GM19193 (cell line): ENCODE data around the gene ENDOD1.

Experiments
- POLR2A ChIP-seq: IDR thresholded peaks from 4 replicates; pipeline ENCODE4 v1.6.1; 2011; ENCODE audit not compliant: insufficient read depth, insufficient read length; ENCODE audit errors: extremely low read depth

The ENDOD1 gene

DNA sequence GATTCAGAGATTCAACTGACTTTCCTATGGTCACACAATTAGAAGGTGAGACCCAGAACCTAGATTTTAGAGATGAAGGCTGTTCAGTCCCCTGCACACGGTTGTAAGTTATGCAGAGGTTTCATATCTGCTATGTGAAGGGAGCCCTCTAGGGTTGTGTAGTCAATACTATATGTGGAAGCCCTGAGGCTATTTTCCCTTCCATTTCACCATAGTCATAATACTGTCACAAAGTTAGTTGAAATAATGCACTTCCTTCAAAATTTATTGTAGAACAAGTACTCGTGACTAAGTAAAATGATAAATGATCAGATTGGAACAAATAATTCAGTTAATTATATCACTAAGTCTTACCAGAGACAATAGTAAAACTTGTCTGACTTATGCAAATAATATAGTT lies 48.8 kb downstream of the ENDOD1 start:
- TF ChIP-seq POLR2A: no peak

DNA sequence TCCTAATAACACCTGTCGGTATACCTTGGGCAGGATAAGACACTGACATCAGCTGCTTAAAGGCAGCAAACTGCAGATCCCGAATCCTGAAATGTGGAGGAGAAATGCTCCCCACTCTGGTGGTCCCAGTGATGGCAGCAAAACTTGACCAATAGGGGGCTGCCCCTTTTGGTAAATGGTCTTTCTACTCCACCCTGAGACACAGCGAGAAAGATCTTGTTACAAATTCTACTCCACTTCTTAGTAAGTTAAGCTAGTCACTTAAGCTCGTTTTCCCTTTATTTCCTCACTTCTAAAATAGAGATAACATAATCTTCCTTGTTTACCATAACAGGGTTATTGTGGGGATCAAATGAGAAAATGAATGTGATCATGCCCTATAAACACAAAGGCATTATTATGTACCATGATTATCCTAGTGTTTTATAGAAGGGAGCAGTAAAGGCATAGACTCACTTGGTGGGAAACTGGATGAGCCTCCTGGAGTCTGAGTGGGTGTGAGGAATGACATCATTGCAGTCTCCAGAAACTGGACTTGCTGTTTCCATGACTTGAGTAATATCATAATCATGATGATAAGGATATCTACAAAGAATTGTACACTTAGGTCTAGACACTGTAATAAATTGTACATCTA lies 50.9 kb downstream of the ENDOD1 start:
- TF ChIP-seq POLR2A: no peak

DNA sequence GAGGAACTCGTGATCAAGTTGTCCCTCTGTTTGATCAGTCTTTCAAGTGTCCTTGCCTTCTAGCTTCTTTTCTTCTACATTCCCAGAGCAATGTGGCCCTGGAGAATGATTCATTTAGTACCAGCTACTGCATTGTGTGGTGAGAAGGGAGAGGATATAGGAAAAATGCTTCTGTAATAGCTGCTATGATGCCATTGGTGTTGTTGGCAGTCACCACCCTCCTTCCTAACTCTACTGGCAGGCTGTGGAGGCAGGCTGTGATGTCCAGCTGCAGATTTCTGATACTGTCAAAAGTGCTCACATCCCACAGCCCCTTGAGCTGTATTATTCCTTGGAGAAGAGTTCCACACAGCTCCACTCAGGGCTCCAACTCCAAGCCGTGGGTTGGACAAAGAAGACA lies 52.8 kb downstream of the ENDOD1 start:
- TF ChIP-seq POLR2A: no peak

DNA sequence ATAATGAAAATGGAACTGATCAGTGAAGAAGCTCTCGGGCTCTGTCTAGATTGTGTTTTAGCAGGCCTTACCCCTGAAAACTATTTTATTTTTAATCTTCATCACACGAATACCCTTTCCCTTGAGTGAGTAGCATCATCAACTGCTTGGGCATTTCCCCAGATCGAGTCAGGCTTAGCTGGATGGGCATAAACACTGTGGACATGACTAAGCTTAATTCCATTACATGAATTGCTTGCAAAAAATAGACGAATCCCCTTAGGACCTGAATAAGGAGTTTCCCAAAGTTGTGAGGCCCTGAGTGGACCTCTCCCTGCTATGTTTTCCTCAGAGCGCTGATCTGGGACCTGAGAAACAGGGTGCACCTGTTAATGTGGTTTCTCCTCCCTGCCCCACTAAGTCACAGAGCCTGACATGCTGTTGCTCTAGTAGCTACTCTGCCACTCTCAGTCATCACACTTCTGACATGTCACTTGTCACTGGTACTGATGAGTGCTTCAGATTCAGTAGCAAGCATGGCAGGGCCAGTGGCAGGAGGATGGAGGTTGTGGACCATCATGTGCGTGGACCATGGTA lies 53.5 kb downstream of the ENDOD1 start:
- no peak for TF ChIP-seq POLR2A

DNA sequence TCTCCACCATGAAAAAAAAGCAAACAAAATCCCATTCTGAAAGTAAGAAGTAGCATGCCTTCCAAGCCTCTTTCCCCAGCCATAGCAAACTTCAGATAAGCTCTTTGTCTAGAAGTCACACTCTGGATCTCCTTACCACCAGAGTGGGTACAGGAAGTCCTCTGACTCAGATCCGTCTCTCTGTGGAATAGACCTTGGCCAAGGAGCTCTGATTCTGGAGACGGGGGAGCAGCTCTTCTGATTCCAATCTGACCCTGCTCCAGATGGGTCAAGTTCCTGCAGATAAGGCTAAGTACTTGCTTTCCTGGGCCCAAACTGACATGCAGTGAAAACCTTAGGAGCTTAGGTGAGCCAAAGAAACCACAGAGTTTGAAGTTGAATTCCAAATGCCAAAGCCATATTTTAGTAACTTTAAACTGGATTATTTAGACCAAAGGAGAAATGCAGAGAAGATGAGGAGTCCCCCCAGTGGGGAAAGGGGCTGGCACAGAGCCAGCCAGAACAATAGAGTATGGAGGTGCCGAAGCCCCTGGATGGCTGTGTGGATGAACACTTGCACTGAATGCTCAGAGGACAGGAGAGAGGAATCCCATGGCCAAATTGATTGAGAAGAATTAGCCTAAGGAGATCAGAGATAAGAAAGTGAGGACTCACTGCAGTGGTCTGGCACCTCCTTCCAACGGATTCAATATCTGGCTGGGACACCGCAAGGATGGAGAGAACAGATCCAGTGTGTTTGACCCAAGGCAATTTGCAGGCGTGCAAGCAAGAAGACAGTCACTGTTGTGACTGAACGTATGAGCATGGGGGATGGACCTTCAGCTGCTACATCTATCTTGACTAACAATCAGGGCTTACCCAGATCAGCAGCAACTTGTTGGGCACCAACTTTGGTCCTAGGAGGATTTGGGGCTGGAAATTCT lies 54.9 kb downstream of the ENDOD1 start:
- no peak for TF ChIP-seq POLR2A

DNA sequence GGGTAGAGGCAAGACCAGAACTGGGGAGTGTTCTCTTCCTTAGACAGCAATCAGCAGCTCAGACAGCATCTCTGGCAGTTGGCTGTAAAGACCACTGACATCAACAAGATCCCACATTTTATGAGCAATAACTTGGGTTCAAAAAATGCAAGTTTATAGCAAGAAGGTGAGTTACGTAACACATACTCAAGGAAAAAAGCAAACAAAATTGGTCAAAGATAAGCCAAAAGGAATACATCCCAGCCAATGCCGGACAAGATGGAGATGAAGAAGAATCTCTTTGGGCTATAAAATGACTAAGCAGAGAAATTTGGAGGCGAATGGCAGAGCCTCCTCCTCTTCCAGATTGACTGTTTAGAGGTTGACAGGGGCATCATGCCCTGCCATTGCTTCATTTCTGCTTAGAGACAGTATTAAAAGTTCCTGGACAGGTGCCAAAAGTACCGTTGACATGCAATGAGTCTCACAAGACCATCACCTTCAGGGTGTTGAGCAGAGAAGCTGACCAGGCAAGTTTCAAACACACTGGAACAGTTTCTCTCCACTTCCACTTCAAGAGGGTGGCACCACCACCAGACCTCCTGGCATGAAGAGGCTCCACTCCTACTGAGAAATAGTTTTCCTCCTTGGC lies 55.9 kb downstream of the ENDOD1 start:
- no peak for TF ChIP-seq POLR2A

DNA sequence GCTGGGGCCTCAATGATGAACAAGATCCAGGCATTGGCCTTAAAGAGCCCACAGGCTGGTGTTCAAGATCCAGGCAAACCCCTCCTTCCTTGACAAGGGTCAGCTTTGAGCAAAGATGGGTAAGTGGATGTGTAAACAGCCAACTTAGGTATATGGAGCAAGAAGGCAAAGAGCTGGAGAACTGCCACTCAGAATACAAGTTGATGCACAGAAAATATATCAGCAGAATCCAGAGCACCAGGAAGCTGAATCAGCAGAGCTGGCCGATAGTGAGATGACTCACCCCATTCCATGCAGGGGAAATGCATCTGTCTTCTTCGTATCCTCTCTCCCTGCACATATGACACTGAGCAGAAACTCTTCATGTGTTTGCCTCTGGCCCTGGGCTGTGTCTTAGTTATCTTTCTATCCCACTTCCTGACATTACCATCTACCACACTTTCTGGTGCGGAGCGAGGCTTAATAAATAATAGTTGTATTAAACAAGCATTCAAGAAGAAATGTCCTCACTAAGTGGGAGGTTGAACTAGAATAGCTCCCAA lies 57.8 kb downstream of the ENDOD1 start:
- TF ChIP-seq POLR2A: no peak

DNA sequence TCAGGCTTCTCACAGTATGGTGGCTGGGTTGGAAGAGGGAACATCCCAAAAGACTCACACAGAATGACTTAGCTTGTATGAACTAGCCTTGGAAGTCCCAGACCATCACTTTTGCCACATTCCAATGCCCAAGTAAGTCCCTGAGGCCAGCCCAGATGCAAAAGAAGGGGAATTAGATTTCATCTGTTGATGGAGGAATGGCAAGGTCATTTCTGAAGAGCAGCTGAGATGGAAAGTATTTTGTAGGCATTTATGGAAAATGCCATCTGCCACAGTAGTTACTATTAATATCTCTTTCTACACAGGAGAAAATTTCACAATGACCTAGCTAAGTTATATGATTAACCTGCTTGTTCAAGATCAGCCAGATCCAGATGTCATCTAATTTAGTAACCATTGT lies 58.8 kb downstream of the ENDOD1 start:
- no peak for TF ChIP-seq POLR2A

DNA sequence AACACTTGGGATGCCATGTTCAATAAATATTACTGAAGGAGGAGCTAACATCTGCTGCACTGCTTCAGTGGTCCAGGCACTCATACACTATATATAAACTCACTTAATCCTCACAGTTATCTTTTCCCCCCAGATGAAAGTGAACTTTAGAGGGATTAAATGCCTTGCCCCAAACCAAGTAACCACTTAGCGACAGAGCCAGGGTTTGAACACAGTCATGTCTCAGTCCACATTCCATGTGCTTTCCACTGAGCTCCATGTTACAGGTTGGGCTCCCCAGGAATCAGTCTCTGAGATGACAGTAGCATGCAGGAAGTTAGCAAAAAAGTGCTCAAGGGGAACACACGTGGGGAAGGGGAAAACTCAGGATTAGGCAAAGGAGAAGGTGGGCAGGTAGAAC lies 59.3 kb downstream of the ENDOD1 start:
- no peak for TF ChIP-seq POLR2A

DNA sequence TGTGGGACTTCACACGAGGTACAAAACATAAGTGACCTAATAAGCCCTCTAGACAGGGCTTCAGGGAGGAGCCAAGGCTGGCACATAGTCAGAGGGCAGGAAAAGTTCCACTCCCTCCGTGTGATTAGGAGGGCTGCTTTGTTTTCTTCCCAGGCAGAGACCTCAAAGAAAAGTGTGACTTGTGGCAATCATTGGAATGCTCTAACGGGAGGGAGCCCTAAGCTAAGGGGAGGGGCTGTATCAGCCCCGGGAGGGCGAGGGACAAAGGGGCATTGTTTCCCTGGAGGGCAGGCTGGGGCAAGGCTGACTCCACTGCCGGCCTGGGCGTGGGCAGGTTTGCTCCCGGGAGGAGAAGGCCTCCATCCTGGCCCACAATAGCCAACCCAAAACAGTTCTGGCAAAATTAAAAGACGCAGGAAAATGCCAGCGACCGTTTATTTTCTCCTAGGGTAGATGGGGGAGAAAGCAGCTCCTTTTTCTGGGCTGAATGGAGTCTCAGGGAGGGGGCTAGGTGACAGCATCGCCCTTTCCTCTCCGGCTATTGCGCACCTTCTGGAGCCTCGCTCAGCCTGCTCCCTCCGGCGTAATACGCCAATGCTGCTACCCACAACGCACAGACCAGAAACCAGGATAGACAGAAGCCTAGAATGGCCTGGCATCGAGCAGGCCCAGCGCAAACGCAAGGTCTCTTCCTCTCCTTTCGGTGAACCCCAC lies 60.2 kb downstream of the ENDOD1 start:
- TF ChIP-seq POLR2A: no peak

DNA sequence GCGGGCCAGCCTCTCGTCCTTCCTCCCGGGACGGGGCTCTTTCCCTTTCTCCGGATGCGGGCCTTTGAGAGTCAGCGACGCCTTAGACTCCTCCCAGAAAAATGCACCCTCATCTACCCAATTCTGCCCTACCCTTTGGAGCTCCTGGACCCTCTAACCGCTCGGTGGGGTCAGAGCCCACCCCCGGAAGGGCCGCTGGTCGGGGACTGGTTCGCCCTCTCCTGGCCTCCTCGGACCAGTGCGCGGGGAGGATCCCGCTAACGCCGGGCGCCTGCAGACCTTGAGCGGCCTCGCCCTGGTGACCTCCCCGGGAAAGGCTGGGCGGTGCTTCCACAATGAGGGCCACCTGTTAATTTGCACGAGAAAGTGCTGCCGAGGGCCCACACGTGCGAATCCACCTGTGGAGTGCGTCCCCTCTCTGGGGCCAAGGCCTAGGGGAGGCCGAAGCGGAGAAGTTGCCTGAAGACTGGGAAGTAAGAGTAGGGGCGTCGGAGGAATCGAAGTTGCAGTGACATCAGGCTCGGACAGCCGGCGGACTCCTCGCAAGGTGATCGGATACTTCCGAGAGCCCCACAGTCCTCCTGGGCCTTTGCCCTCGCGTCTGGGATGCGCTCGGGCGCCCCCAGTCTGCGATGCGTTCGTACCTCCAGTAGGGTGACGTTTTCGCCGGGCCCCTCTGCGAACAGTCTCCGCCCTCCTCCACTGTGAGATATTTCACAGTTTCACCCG lies 61.5 kb downstream of the ENDOD1 start:
- peak; percentile 73 for TF ChIP-seq POLR2A

DNA sequence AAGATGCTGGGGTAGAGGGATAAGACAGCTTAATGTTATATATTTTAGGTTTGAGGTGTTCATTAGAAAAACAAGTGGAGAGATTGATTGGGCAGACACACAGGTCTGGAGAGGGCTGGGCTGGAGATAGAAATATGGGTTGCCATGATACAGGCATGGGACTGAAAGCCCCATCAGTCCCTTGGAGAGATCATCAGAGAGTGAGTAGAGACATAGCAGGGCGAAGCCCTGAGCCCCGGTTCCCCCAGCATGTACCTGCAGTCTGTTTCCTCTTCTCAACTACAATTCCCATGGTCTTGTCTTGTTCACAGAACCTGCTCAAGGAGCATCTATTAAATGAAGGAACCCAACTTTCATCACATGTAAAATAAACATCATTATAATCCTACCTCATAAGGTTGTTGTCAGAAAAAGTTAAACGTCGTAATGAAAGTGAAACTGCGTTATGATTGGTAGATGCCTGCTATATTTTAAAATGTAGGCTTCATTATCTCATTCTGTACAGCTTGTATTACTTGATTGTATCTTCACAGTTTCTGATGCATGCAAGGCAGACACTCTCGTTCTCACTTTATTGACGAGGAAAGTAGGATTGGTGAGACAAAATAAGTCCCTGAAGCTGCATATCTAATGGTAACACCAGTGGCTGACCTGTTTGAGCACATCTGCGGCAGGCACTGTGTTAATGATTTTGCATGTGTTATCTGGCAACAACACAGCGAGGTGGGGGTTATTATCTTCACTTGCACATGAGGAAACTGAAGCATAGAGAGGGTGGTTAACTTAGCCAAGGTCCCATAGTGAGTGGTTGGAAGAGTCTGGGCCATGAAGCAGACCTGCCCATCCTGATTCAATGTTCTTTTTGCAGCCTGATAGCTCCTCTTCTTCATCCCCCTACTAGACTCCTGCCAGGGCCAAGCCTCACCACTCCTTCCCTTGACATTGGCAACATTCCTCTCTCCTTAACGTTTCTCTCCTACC lies 63.5 kb downstream of the ENDOD1 start:
- TF ChIP-seq POLR2A: no peak

DNA sequence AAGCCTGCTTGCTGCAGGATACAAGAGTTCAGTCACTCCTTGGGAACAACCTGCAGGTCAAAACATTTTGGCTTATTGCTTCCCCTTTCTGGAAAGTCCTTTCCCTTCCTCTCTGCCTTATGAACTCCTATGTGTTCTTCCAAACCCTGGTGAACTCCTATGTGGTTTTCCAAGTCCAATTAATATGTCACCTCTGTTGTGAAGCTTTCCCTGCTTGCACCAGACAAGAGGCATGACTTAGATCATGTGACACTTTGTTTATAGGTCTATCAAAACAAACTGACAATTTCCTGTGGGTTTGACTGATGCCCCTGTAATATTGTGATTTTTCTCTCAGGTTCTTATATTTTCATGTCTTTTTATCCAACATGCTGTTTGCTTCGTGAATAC lies 64.2 kb downstream of the ENDOD1 start:
- TF ChIP-seq POLR2A: no peak

DNA sequence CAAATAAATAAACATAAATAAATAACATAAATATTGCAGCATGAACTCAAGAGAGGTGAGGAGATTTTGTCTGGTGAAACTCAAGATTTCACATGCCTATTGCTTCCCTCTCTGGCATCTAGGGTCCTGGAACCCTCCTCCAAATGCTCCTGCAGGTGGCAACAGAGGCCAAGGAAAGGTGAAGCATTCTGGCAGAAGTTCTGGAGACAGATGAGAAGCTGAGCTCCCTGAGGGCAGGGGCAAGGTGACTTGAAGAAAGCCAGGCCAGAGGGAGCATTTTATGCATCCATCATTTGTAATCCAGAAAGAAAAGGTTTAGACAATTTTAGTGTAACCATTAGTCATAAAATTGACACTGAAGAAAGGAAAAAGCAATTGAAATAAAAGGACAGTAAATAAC lies 64.9 kb downstream of the ENDOD1 start:
- no peak for TF ChIP-seq POLR2A

DNA sequence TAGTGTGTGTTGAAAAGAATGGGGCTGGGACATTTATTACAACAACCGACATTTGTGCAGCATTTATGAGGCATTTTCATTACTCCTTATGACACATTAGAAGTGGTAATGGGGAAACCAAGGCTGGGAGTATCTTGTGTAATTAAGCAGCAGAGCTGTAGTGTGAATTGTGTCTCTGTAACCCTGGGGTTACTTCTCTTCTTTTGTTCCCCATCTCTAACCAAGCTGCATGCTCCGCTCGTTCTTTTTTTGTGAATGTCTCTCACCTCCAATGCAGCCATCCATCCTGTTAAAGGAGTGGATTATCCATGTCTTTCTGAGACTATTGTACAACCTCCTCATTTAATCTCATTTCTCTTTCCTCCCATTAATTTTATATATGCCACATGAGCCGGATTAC lies 65.7 kb downstream of the ENDOD1 start:
- TF ChIP-seq POLR2A: no peak
